HepG2 (cell line): ENCODE measurements around the gene CHAF1A.

Experiments
- EP300 ChIP-seq, 3 experiments: sonication (generic) in 1 of 3; formaldehyde crosslinking in 1 of 3; IDR thresholded peaks; 2 replicates each; pipeline versions ENCODE4 v1.5.1 to v1.6.1; 2011 to 2020; ENCODE audit warnings: low read depth in 2 of 3, low read length in 2 of 3, borderline replicate concordance in 1 of 3, improper control_type of control experiment in 1 of 3, mild to moderate bottlenecking in 1 of 3, missing genetic modification reagents in 1 of 3, moderate library complexity in 1 of 3
- EZH2 ChIP-seq: conservative IDR thresholded peaks from 2 replicates; pipeline ENCODE4 v1.6.1; 2012; ENCODE audit warnings: mild to moderate bottlenecking, low read depth, low read length, moderate library complexity
- GRHL1 ChIP-seq: sonication (generic); formaldehyde crosslinking; conservative IDR thresholded peaks from 2 replicates; pipeline ENCODE4 v1.8.0; 2022; ENCODE audit warnings: missing genetic modification reagents
- HOXA7 ChIP-seq: sonication (generic); formaldehyde crosslinking; IDR thresholded peaks from 2 replicates; pipeline ENCODE4 v1.8.1; 2022; ENCODE audit warnings: mild to moderate bottlenecking, missing genetic modification reagents, moderate library complexity
- MZF1 ChIP-seq: sonication (generic); formaldehyde crosslinking; IDR thresholded peaks from 2 replicates; pipeline ENCODE4 v1.8.1; 2023; ENCODE audit warnings: mild to moderate bottlenecking, missing genetic modification reagents, borderline replicate concordance
- POLR2A ChIP-seq, 2 experiments: IDR thresholded peaks; 2 replicates each; pipeline ENCODE4 v1.6.1; 2011; ENCODE audit warnings: low read depth in 2 of 2, low read length in 2 of 2, mild to moderate bottlenecking in 1 of 2, moderate library complexity in 1 of 2; ENCODE audit not compliant: insufficient read depth in 1 of 2
- TAF1 ChIP-seq: sonication (generic); formaldehyde crosslinking; IDR thresholded peaks from 2 replicates; pipeline ENCODE4 v1.4.0; 2020; ENCODE audit warnings: missing genetic modification reagents

GRCh38 chr19:4401769-4402170 is 670 bp upstream of the CHAF1A start:
- TF ChIP-seq GRHL1 (no peak), HOXA7 (CRISPR knock-in tag) (no peak), EZH2 (no peak), TAF1 (CRISPR knock-in tag) (no peak), POLR2A (IDR thresholded peaks at IDR 0.05; ENCODE audit: insufficient read depth in 1 of 2, low read depth in 2 of 2, low read length in 2 of 2) (0 out of 4 replicates have a peak, but pooled peaks of 1 of the 2 experiments have one; percentile 3), MZF1 (CRISPR knock-in tag) (no peak), EP300 (IDR thresholded peaks at IDR 0.05; ENCODE audit: low read depth in 2 of 2, low read length in 2 of 2) (no peak), EP300 (CRISPR knock-in tag; IDR thresholded peaks at IDR 0.05; ENCODE audit: borderline replicate concordance) (no peak)
